Stimulated activated CD4-positive, alpha-beta T cell treated with anti-CD3 and anti-CD28 coated beads, Interleukin-2, amount 100 ng/mL, for 4 hours (primary cell): ENCODE results near the gene TMEM178B.
"Not testable (repeated sequence)": the region's sequence is repeated elsewhere in the genome, so short reads cannot be mapped to it uniquely, and the experiment has no call there.

Experiments
- DNase-seq: peaks from one replicate; pipeline ENCODE4 v3.0.0-alpha.2; 2020; ENCODE audit warnings: low read depth

Gene TMEM178B

DNA sequence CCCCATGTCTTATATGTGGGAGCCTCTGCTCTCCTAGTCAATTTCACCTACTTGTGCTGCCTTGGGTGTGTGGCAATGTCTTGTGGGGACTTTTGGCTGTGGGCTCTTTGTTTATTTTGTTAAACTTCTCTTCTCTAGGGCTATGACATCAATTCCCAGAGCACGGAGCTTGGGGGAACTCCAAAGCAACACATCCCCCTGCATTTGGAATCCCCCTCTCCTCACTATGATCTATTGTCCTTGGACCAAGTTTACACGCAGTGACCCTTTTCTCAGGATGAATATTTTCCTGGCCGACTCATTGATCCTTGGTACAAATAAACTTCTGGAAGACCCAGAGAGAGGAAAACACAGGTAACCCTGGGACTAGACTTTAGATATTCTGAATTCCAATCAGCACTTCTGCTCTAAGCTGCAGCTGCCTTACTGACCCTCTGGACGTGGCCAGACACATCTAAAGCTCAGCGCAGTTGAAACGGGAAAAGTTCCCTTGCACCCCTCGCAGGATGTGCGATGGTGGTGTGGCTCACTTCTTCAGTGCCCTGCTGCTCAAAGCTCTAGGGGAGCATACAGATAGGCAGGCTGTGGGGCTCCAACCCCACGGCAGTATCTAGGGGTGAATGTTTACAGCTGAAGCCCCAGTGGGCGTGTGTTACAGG lies 110.8 kb downstream of the TMEM178B start:
- no peak for DNase-seq

DNA sequence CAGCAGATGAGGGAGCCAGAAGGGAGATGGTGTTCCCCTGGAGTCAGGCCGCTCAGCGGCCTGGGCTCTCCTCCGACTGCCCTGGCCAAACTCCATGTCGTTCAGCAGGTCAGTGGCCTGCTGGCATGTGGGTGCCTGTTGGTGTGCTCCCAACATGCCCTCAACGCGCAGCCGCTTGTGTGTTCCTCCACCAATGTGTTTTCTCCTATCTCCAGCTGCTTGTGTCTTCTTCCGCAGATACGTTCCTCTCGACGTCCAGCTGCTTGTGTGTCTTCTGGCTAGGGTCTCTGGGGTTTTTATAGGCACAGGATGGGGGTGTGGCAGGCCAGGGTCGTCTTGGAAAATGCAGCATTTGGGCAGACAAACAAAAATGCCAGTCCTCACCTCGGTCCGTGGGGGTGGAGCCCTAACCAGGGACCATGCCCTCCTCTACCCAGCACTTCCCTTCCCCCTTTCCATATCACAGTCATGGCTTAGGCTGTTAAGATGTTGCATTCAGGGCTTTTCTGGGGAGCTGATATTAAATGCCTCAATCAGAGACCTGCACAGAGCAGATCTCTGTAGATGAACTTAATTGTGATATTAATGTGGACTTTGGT lies 111.6 kb downstream of the TMEM178B start:
- no peak for DNase-seq

DNA sequence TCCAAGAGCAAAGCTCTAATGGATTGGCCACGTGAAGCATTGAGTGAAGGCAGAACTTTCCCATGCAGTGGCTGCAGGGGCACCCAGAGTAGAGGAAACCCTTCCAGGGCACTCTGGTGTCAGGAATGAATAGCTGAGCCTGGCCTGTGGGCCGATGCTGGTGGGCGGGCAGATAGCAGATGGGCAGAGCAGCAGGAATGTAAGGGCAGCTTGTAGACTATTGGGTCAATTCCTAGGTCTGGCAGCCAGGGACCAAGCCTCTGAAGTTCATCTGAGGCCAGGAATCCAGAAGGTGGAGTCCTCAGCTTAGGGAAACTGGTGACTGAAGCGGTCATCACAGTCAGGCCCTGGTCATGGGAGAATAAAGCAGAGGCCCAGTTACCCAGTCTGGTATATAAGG lies 115.4 kb downstream of the TMEM178B start:
- no peak for DNase-seq

DNA sequence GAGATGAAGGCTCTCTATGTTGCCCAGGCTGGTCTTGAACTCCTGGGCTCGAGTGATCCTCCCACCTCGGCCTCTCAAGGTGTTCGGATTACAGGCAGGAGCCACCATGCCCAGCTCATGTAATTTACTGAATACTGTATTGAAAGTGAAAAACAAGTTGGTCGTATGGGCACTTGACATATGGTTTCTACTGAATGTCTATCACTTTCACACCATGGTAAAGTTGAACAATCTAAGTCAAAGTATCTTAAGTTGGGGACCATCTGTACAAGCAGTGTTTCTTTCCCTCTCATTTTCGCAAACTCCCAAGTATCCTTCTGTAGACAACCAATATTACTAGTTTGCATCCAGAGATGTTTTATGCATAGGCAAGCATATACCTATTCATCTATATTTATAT lies 116.6 kb downstream of the TMEM178B start:
- no peak for DNase-seq

DNA sequence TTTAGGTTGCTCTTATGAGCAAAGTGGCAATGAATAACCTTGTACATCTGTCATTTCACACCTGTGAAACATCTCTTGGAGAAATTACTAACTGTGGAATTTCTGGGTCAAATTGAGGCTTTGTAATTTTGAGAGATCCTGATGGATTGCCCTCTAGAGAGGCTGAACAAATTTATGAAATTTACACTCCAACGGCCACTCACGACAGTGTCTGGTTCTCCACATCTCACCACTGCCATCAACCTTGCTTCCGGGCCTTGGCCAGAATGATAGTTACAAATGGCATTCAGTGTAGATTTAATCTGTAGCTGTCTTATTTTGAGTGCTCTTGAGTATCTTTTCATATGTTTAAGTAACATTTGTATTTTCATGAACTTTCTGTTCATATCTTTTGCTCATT lies 117.4 kb downstream of the TMEM178B start:
- DNase-seq, result no peak

DNA sequence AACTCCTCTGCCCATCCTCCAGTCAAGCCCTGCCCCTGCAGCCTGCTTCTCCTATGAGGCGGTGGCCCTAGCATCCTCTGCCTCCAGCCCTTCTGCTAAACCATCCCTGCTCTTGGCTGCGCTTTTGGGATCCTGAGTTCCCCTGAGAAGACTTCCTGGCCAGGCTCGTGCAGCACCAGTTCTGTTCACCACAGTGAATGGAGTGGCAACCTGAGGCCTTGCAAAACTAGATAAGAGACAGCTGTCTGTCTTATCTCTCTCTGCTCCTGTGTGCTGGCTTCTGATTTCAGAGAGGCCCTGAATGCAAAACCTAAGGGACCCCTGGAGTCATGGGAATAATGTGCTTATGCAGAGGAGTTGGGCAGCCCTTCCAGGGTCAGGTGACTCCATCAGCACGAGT lies 119.2 kb downstream of the TMEM178B start:
- DNase-seq, result no peak

DNA sequence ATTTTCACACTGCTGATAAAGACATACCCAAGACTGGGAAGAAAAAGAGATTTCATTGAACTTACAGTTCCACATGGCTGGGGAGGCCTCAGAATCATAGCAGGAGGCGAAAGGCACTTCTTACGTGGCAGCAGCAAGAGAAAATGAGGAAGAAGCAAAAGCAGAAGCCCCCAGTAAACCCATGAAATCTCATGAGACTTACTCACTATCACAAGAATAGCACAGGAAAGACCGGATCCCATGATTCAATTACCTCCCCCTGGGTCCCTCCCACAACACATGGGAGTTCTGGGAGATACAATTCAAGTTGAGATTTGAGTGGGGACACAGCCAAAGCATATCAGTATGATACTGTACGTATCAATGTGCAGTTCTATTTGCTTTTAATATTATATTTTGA lies 121.9 kb downstream of the TMEM178B start:
- not testable (repeated sequence) for DNase-seq

DNA sequence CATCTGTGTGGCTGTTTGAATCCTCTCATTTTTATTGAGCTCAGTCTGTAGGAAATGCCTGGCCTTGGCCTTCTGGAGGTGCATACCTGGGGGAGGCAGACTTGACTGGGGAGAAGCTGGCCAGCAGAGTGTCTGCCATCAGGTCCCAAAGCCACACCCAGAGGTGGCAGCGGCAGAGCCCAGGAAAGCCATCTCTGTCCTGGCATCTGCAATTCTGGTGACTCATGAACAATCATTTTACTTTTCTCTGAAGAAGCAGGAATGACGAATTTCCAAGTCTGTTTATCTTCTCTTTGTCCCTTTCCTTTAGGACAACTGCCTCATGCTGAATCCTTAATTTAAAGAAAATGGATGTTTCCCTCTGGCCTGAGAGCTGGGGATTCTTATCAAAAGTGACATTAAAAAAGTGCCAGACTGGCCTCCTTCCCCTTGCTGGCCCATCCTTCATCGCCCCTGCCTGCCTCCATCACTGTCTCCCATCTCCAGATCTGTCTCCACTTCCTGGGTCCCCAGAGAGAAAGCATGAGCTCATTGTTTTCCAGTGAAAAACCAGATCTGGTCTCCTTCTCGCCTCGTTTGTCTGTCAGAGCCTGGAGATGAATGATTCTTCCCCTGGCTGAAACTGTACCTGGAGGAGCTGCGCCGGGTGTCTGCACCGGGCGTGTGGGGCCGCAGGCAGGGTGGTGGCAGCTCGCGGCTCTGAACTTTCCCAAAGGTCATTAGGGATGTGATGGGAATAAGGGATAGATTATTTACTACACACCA lies 124.5 kb downstream of the TMEM178B start:
- DNase-seq, result no peak

DNA sequence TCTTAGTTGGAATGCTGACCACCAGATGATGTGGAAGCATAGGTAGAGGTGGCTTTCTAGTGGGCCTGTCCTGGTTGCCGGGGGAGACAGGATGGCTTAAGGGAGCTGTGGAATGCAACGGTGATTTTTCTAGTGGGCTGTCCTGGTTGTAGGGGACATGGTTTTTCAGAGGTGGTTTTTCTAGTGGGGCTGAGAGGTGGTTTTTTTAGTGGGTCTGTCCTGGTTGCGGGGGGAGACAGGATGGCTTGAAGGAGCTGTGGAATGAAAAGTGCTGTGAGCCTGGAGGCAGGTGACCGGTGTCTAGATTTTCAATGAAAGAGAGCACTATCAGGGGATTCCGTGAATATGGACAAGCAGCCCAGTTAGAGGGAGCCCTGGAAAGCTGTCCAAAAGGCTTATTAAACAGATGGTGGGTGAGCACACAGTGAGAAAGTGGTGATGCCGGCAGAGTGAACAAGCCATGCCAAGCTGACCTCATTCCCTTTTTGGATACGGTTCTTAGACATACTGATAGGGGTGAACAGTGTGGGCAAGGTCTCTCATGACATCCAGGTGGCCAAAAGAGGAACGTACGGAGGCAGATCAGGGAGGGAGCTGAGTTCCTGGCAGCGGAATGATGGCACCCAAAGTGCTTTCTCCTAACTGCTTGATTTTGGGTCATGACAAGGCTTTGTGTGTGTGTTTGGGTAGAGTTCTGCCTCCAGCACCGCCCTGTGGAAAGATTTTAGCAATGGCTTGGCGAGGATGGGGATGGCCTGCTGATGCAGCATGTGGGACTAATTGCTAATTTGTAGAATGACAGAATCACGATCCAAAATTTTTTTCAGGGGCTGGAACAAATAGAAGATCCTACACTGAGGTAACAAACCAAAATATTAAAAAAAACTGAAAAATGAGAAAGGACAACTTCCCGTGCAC lies 126.6 kb downstream of the TMEM178B start:
- no peak for DNase-seq

DNA sequence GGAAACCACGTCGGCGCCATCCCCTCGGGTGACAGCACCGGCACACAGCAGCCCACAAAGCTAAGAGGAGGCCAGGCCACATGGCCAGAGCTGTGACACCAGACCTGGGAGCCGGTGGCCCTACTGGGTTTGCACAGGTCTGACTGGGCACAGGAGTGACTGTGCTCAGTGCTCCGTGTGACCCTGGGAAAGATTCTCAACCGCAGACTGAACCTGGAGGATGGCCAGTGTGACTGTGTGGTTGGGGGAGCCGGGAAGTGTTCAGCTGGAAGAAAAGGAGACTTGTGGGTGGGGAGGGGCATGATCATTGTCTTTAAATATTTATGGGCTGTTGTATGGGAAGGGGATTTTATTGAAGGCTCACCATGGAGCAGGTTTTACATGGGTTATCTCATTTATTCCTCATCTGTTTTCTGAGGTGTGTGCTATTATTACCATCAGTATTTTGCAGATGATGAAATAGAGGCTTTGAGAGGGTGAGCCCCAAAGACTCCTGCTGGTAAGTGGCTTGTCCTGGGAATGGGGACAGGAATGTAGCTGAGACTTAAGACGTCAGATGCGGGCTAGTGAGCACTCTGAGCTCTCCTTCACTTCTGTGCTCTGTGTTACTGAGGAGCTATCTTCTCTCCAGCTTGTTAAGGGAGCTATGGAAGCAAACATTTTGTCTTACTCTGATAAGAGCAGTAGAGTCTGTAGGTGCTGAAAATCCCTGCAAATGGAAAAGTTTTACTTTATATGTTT lies 127.5 kb downstream of the TMEM178B start:
- no peak for DNase-seq

DNA sequence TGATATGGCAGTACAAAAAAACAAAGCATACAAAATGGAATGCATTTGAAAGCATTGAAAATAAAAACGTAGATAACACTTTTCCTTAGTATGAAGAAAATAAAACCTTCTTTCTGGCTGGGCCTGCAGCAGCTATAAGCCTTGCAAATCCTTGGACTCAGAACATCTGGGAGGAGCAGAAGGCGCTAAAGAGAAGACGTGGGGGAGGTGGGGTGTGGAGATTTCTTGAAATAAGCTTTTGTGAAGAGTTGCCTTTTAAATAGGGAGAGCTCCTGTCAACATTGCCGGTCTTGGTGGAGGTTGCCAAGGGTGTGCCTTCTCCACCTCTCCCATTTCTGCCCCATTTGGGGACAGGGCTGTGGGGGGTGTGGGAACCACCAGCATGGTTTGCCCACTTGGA lies 128.7 kb downstream of the TMEM178B start:
- DNase-seq, result no peak

DNA sequence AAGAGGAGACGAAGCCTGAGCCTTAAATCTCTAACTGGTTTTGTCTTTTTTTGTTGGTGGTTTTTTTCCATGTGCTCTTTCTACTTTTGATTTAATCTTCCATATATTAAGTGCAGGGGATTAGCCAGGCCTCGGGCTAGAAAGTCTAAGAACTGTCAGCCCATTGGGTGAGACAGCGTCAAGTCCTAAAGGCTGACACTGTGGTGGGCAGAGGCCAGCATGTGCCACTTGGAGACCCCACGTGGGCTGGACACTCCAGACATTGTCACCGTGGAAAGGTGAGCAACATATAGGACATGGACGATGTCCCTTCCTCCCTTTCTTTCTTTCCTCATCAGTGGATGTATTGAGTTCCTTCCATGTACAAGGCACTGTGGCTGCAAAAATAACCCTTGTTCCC lies 129.3 kb downstream of the TMEM178B start:
- DNase-seq, result no peak

DNA sequence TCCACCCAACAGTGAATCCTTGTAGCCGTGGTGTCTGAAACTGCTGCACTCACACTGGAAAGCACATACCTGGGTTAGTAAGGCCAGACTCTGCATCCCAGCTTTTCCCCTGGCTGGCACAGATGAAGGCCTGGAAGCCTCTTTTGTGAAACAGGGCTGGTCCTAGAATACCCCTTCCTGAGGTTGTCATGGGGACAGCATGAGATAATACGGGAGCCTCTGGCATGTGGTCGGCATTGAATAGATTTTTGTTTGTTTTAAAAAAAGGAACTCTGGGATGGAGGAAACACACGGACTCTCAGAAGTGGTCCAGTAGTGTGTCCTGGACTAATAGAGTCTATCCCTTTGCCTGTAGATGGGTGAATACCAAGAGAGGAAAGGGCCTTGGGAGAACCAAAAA lies 129.7 kb downstream of the TMEM178B start:
- no peak for DNase-seq

DNA sequence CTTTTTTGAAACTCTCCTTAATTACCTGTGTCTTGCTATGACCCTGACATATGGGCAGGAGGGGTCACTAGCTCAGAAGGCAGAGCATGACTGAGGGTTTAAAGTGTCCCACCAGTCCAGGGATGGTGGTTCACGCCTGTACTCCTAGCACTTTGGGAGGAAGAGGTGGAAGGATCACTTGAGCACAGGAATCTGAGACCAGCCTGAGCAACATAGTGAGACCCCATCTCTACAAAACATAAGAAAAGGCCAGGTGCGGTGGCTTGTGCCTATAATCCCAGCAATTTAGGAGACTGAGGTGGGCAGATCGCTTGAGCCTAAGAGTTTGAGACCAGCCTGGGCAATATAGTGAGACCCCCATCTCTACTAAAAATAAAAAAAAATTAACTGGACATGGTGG lies 133.8 kb downstream of the TMEM178B start:
- no peak for DNase-seq

DNA sequence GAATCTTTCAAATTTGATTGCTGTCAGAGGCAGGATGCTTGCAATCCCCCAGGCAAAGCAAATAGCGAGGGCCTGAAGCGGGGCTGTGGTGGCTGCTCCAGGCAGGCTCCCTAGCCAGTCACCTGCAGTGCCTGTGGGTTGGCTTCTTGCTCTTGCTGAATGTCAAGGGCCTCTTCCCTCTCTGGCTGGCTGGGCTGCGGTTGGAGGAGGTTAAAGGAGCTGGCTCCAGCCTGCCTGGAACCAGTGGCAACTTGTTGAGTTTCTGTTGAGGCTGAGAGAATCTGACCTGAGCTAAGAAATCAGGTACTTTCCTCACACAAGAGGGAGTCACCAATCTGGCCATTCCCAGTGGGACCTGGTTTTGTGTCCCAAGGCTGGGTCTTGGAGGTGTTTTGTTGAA lies 134.7 kb downstream of the TMEM178B start:
- DNase-seq, result no peak

DNA sequence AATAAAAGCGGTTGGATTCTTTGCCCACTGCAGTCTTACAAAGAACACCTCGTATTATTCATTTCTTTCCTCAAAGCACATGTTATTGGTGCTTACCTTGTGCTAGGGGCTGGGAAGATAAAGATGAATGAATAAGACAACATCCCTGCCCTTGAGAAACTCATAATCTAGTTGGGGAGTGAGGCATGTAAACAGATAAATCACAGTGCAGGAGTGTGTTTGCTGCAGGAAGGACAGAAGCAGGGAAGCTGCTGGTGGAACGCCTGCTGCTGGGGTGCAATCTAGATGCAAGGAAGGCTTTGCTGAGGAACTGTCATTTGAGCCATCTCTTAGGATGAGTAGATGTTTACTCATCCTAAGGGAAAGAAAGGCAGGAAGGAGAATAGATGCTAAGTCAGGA lies 135.6 kb downstream of the TMEM178B start:
- no peak for DNase-seq

DNA sequence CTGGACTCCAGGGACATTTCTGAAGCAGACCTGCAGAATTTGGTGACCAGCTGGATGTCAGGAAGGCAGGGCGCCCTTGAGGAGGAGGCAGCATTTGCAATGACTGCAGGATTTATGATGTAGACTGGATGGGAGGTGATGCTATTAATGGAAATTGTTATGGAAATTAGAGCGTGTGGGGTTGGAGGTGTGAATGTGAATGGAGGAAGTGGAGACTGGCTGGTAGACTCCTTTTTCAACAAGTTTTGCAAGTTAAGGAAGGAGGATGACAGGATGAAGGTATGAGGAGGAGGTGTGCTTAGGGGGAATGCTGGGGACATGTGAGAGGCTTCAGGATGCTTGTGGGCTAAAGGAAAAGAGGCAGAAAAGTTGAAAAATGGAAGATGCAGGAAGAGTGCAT lies 137.0 kb downstream of the TMEM178B start:
- DNase-seq, result no peak

DNA sequence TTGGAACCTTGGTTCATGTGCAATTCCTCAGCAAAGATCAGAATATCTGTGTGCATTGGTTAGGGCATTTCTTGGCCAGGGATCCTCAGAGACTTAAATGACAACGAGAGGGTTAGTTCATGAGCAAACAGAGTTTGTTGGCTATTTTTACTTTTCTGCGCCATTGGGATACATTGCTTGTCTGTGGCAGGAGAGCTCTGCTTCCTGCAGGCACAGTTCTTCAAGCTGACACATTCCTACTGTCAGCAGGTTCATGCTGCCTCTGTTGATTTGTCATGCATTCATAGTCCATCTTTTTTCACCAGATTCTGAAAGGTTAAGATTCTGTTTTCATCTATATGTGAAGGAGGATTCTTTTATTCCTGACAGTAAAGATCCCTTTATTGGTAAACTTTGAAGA lies 139.4 kb downstream of the TMEM178B start:
- no peak for DNase-seq

DNA sequence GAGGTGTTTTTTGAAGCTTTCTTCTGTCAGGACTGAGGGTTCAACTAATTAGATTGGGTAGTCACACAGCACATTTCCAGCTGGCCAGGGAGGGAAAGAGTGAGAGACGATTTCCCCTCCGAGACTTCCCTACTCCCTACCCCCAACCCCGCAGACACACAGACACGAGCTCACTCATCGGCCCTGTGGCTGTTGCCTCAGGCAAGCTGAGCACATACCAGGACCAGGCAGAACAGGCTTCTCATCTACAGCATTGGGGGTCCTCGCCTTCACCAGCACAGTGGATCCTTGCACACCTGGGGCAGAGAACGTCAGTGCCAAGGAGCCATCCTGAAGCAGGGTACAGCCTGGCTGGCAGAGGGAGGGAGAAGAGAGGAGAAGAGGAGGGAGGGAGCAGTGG lies 144.1 kb downstream of the TMEM178B start:
- no peak for DNase-seq

DNA sequence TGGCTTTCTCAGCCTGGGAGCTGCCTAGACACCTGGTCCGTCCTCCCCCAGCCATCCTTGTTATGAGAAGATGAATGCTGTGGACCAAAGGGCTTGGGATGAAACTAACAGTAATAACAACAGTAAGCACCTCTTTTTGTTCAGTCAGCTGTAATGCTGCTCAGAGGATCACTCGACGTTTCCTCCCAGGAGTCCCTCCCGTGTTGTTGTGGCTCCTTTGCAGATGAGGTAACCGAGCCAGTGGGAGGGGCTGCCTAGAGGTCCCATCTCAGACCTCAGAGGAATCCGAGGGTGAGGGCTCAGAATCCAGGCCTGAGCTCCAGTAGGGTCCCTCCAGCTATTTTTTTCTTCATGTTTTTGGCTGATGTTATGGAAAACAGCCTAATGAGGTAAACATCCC lies 145.1 kb downstream of the TMEM178B start:
- no peak for DNase-seq

DNA sequence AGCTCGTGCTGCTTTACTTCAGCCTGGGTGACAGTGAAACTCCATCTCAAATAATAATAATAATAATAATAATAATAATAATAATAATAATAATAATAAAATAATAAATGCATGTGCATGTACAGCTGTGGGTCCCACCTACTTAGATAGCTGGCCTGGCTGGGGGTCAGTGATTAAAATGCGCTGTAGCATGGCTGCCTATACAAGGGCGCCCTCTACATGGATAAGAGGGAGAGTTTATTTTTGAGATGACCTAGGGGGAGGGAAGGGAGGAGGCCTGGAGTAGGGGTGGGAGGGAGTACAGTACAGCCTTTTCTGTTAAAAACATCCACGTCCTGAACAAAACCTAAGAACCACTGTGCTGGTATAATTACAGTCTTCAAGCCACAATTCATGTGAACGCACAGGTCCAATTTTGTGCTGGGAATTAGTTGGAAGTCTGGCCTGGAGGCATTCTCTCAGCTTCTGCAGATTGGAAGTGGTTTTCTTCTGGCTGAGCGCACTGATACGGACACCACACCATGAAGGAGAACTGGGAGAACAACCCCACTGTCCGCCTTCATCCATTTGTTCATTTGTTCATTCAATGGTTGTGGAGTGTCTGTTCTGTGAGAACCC lies 146.5 kb downstream of the TMEM178B start:
- DNase-seq, result no peak
